DOHH2 (cell line): ENCODE data around the gene TIRAP.

Experiments
- CTCF ChIP-seq: fragments of 200-600 bp; sonication (generic); IDR thresholded peaks from one replicate; pipeline ENCODE4 v1.5.1; 2014; ENCODE audit warnings: antibody characterized with exemption, mild to moderate bottlenecking, low read depth, low read length; ENCODE audit not compliant: poor library complexity, severe bottlenecking
- EZH2phosphoT487 ChIP-seq: fragments of 200-600 bp; sonication (generic); IDR thresholded peaks from 2 replicates; pipeline ENCODE4 v1.6.1; 2017; ENCODE audit warnings: borderline replicate concordance, mild to moderate bottlenecking, antibody characterized with exemption, low read length, moderate library complexity, mixed read lengths

- TF ChIP-seq CTCF (no peak), EZH2phosphoT487 (no peak)
These were observed 55.6 kb downstream of the TIRAP start for GRCh38 chr11:126338346-126339055.
